ENCODE measurements around the gene TSTD1.

DNA sequence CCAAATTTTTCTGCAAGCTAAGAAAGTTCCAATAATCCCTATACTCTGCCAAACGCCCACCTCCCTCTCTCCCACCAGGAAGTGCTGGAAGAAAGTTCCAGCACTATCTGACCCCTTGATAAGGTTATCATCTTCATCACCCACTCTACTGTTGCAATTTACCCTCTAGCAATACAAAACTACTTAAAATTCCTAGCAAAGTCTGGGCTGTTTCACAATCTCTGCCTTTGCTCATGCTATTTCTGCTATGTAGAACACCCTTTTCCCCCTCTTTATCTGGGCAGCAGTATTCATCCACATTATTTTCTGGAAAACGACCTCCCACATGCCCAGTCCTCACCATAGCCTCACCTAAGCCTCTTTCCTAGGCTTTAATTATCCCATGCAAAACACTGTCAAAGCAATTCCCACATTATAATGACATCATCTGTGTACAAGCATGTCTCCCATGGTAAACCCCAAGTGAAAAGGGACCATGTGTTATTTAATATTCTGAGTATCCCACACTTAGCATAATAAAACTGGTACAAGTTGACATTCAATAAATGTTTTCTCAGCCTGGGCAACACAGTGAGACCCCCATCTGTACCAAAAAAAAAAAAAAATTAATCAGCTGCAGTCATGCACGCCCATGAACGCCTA is 29.8 kb downstream of the TSTD1 start:
- no peak for TF ChIP-seq EZH2 (IDR thresholded peaks at IDR 0.05; ENCODE audit: low read depth, unreplicated experiment)
- TF ChIP-seq NANOG (IDR thresholded peaks at IDR 0.05; ENCODE audit: borderline replicate concordance): no peak
- no peak for TF ChIP-seq CTCF (conservative IDR thresholded peaks at IDR 0.05; ENCODE audit: low read depth in 2 of 2)
- no peak for TF ChIP-seq POLR2AphosphoS5 (IDR thresholded peaks at IDR 0.05; ENCODE audit: low read depth)
- no peak for TF ChIP-seq REST (IDR thresholded peaks at IDR 0.05; ENCODE audit: unreplicated experiment)
